M059J (cell line): ENCODE results near the gene CCDC88B. TPM values are rescaled to one million over a fixed set of nuclear protein-coding genes. Genes with fewer than 3 reads are reported as not detected.
A peak's percentile ranks its signal among the peaks of the same experiment; 100 is the strongest.
"Not testable (repeated sequence)": the region's sequence is repeated elsewhere in the genome, so short reads cannot be mapped to it uniquely, and the experiment has no call there.

ENCODE experiments used
- DNase-seq: peaks from one replicate; pipeline ENCODE4 v3.0.0-alpha.2; 2012; ENCODE audit warnings: low read depth
- total RNA-seq: library from RNA; depleted of rRNA; stranded (reverse); fragments of >200 nt; shearing (Covaris generic); gene quantifications from 2 replicates; pipeline ENCODE4 v1.2.3, GENCODE V29; 2014

The CCDC88B gene
- total RNA-seq, 1 experiment from 2014 or later, result 3.9 TPM

DNA sequence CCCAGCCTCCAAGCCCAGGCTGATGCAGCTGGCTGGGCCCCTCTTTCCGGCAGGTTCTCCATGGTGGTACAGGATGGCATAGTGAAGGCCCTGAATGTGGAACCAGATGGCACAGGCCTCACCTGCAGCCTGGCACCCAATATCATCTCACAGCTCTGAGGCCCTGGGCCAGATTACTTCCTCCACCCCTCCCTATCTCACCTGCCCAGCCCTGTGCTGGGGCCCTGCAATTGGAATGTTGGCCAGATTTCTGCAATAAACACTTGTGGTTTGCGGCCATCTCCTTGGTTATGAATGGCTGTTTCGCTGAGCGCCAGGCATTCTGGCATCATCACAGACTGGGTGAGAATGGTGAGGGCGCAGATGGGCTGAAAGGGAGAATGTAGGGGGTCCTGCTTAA lies 18.5 kb upstream of the CCDC88B start:
- peak; percentile 78 for DNase-seq

DNA sequence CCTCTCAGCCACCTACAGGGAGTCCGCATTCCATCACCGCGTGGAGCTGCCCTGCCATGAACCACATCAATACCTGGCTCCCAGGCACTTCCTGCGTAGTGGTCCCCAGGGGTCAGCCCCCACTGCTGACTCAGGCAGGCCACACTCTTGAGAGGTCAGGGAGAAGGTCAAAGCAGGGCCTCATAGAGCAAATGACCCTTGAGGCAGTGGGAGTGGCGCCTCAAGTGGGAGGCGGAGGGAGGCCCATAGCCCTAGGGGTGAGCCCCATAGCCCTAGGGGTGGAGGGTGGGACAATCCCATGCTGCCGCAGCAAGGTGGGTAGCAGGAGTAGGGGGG lies 17.1 kb upstream of the CCDC88B start:
- DNase-seq, result no peak

DNA sequence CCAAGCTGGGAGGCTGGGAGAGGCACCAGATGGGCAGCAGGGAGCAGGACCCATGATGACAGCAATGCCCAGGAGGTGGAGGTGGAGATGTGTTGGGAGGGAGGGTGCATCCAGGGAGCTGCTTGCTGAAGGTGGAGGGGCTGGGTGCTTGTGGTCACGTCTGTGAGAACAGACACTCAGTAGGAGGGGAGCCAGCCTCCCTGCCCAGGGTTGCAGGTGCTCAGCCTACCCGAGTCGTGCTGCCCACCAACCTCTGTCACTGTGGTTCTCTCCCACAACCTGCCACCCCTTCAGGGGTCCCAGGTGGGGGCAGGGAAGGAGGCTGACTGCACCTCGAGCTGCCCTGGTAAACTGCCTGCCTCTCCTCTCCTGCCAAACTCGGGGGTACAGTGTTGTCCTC lies 16.6 kb upstream of the CCDC88B start:
- no peak for DNase-seq

DNA sequence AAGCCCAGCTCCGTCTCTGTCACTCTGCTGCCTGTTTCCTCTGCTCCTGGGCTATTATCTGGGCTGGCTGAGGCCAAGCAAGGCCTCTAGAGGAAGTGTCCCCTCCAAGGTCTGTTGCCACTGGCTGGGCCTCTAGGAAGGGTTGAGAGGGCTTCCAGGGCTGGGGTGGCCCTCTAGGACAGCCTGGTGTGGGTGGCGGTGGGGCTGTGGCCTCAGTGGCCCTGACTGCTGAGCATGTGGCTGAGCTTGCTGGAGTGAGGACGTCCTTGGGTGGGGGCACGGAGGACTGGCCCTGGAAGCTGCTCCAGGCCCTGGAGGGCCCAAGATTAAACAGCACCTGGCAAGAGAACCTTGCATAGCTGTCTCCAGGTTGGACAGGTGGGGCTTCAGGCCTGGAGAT lies 16.0 kb upstream of the CCDC88B start:
- not testable (repeated sequence) for DNase-seq

DNA sequence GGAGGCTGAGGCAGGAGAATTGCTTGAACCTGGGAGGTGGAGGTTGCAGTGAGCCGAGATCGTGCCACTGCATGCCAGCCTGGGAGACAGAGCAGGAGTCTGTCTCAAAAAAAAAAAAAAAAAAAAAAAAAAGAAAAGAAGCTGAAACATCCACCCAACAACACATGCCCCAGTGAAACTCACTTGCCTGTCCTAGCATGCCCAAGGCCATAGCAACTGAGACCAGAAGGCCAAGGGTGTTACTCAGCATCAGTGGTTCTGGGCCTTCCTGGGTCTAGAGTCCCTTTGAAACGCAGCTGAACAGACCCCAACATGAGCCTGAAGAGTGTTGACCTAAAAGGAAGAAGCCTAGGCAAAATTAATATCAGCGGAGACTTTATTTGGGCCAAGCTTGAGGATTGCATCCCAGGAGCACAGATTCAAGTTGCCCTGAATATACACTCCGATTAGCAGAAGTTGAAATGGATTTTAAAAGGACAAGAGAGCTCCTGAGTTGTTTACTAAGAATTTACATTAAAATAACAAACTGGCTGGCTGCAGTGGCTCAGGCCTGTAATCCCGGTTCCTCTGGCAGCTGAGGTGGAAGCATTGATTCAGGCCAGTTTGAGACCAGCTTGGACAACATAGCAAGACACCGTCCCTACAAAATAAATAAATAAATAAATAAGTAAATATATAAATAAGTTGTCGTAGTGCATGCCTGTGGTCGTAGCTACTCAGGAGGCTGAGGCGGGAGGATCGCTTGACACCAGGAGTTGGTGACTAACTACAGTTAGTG lies 15.1 kb upstream of the CCDC88B start:
- DNase-seq, result no peak

DNA sequence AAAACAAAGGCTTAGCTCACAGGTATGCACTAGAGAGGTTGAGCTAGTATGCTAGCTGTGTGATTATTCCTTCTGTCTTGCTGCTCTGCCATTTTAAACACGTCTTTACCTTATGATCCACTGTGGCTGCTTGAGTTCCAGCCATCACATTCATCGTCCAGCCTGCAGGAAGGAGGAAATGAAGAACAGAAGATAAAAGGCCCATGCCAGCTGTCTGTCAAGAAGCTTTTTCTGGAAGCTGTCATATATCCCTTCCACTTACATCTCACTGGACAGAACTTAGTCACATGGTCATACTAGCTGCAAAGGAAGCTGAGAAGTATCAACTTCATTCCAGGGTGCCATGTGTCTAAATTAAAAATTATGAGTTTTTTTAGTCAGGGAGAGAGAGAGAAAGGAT lies 12.6 kb upstream of the CCDC88B start:
- DNase-seq, result no peak

- DNase-seq, result no peak
These were observed 12.0 kb upstream of the CCDC88B start for GRCh38 chr11:64327993-64328392.

GRCh38 chr11:64330888-64331287 lies 9.1 kb upstream of the CCDC88B start:
- no peak for DNase-seq

DNA sequence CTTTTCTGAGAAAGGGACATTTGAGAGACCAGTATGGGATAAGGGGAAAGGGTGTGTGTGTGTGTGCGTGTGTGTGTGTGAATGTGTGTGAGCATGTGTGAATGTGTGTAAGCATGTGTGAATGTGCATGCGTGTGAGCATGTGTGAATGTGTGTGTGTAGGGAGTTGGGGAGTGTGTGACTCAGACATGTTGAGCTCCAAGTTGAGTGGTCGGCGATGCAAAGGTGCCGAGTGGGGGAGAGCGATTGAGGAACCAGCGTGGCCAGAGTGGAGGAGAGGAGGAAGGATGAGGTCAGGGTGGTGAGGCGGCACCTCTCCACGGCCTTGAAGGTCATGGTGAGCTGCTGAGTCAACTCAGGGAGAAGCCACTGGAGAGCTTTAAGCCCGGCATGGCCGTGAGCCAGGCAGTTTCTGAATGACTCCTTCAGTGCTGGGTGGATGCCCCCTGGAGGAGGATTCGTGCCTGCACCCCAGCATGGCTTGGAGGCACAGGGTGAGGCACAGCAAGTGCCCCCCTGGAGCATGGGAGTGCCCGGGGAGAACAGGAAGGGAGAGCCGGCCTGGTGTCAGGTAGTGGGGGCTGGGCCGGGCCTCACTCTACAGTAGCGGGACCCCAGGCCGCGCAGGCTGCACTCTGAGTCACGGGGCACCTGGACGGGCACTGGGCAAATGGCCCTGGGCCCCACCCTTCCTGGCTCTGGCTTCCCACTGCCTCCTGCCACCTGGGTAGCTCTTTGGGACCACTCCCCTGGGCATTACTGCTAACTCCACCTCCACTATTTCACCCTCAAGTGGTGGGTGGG lies 8.2 kb upstream of the CCDC88B start:
- DNase-seq, result peak; percentile 96

- DNase-seq, result no peak
These were observed 6.4 kb upstream of the CCDC88B start for GRCh38 chr11:64333556-64333955.

- DNase-seq, result peak; percentile 99
These were observed 5.0 kb upstream of the CCDC88B start for GRCh38 chr11:64334764-64335735.

GRCh38 chr11:64337538-64338249 lies 2.3 kb upstream of the CCDC88B start:
- no peak for DNase-seq

DNA sequence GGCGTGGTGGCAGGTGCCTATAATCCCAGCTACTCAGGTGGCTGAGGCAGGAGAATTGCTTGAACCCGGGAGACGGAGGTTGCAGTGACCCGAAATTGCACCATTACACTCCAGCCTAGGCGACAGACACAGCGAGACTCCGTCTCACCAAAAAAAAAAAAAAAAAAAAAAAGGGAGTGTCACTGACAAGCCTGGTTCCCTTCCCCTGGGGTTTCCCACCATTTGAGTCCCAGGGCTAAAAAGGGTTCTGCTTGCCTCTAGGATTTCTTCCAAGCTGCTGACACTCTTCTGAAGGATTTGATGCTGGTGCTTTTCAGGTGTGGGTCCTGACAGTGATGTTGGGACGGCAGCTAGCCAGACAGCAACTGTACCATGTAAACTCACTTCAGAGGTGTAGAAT lies 1.3 kb upstream of the CCDC88B start:
- DNase-seq, result no peak

GRCh38 chr11:64339286-64339685 lies 718 bp upstream of the CCDC88B start:
- no peak for DNase-seq

GRCh38 chr11:64340671-64341335 lies 799 bp downstream of the CCDC88B start:
- DNase-seq, result no peak

DNA sequence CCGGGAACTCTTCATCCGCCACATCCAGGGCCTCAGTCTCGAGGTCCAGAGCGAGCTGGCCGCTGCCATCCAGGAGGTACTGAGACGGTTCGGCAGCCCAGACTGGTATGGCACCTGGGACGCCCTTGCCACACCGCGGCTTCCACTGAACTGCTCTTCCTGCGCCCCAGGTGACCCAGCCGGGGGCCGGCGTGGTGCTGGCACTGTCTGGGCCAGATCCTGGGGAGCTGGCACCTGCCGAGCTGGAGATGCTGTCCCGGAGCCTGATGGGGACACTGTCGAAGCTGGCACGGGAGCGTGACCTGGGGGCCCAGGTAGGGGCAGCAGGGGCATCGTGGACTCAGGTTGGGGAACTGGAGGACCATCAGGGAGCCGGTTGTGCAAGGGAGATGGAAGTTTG lies 1.4 kb downstream of the CCDC88B start:
- no peak for DNase-seq

DNA sequence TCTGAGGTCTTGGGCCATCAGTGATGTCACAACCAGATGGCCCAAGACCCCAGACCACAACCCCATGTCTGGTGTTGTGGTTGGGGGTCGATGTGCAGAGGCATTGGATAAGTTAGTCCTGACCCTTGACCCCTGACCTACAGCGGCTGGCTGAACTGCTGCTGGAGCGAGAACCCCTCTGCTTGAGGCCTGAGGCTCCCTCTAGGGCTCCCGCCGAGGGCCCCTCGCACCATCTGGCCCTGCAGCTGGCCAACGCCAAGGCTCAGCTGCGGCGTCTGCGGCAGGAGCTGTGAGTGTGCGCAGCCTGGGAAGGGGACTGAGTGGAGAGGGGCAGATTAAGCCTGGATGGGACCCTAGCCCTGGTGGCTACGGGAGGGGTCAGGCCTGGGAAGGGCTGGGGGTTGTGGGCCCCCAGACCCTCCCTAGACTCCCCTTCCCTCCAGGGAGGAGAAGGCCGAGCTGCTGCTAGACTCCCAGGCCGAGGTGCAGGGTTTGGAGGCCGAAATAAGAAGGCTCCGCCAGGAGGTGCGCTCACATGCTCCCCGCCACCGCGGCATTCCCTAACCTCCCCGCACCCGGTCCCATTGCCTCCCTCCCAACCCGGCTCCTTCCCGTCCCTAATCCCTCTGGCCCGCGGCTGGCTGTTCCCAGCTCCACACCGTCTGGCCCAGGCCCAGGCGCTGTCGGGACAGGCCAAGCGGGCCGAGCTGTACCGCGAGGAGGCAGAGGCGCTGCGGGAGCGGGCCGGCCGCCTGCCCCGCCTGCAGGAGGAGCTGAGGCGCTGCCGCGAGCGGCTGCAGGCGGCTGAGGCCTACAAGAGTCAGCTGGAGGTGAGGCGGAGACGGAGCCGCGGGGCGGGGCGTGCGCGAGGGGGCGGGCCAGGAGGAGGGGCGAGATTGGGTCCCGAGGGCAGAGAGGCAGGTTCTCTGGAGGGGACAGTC lies 2.1 kb downstream of the CCDC88B start:
- peak; percentile 83 for DNase-seq

GRCh38 chr11:64342869-64343745 lies 3.1 kb downstream of the CCDC88B start:
- DNase-seq, result no peak
